Measurements from ENCODE around the gene IFIT1.

DNA sequence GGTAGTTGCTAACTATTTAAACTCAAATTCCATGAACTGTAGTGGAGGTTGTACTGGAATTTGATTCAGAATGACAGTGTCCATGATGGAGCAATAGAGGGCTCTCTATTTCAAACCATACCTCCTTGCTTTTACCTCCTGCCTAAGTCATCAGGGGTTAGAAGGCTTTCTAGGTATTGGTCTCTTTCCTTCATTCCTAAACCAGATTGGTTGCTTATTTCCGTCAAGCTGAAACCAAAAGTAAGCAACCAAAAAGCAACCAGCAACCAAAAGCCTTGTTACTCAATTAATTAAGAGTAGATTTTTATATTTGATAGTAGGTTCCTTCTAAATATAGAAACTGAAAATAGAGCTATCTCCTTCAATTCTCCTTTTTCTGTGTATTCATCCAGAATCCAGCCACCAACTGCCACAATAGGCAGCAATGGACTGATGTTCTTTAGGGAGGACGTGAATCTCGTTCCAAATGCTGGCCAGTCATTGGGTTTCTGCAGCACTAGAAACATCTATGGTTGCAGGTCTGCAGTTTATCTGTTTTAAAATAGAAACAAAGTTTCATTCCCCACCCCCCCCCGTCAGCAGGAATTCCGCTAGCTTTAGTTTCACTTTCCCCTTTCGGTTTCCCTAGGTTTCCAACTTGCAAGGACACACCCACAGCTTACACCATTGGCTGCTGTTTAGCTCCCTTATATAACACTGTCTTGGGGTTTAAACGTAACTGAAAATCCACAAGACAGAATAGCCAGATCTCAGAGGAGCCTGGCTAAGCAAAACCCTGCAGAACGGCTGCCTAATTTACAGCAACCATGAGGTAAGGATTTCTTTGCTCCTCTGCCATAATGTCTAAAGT lies at the start of gene IFIT1:
- peak in 1 of 2 donors; percentile 44 for TF ChIP-seq POLR2A (IDR thresholded peaks at IDR 0.05)
- TF ChIP-seq, protein P1, sequence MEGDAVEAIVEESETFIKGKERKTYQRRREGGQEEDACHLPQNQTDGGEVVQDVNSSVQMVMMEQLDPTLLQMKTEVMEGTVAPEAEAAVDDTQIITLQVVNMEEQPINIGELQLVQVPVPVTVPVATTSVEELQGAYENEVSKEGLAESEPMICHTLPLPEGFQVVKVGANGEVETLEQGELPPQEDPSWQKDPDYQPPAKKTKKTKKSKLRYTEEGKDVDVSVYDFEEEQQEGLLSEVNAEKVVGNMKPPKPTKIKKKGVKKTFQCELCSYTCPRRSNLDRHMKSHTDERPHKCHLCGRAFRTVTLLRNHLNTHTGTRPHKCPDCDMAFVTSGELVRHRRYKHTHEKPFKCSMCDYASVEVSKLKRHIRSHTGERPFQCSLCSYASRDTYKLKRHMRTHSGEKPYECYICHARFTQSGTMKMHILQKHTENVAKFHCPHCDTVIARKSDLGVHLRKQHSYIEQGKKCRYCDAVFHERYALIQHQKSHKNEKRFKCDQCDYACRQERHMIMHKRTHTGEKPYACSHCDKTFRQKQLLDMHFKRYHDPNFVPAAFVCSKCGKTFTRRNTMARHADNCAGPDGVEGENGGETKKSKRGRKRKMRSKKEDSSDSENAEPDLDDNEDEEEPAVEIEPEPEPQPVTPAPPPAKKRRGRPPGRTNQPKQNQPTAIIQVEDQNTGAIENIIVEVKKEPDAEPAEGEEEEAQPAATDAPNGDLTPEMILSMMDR (IDR thresholded peaks at IDR 0.05) = no peak
